Endodermal cell (in vitro differentiated cells): ENCODE results near the gene CBLIF. TPM values are rescaled to one million over a fixed set of nuclear protein-coding genes. Genes with fewer than 3 reads are reported as not detected.
"Not testable (repeated sequence)": the region's sequence is repeated elsewhere in the genome, so short reads cannot be mapped to it uniquely, and the experiment has no call there.

Experiments
- DNase-seq: peaks from one replicate; pipeline ENCODE4 v3.0.0-alpha.2; 2017
- H3K27ac ChIP-seq: 2 replicates; pipeline ENCODE4 v1.5.1; 2013; ENCODE audit warnings: mild to moderate bottlenecking, low read depth, low read length, moderate library complexity
- H3K27me3 ChIP-seq: 2 replicates; pipeline ENCODE4 v1.6.1; 2013; ENCODE audit warnings: mild to moderate bottlenecking, low read length, moderate library complexity; ENCODE audit not compliant: insufficient read depth, control insufficient read depth, poor library complexity, severe bottlenecking
- H3K36me3 ChIP-seq: 2 replicates; pipeline ENCODE4 v1.7.0; 2013; ENCODE audit warnings: mild to moderate bottlenecking, low read length, moderate library complexity; ENCODE audit not compliant: control insufficient read depth, insufficient read depth
- H3K4me1 ChIP-seq: one replicate; pipeline ENCODE4 v1.7.0; 2013; ENCODE audit warnings: low read length; ENCODE audit not compliant: control insufficient read depth, insufficient read depth
- H3K4me3 ChIP-seq: 2 replicates; pipeline ENCODE4 v1.5.1; 2013; ENCODE audit warnings: mild to moderate bottlenecking, low read length, moderate library complexity
- H3K9ac ChIP-seq: 2 replicates; pipeline ENCODE4 v1.6.1; 2013; ENCODE audit warnings: mild to moderate bottlenecking, low read length, moderate library complexity; ENCODE audit not compliant: poor library complexity, severe bottlenecking; ENCODE audit errors: extremely low read depth
- H3K9me3 ChIP-seq: 2 replicates; pipeline ENCODE4 v1.6.1; 2013; ENCODE audit warnings: mild to moderate bottlenecking, low read length, moderate library complexity; ENCODE audit not compliant: control insufficient read depth
- H3K27ac Mint-ChIP-seq: 2 replicates; pipeline ENCODE4 v1.8.0; 2020; ENCODE audit warnings: mixed read lengths
- H3K27me3 Mint-ChIP-seq: 2 replicates; pipeline ENCODE4 v1.8.0; 2021; ENCODE audit warnings: mild to moderate bottlenecking, mixed read lengths; ENCODE audit not compliant: insufficient read depth
- H3K36me3 Mint-ChIP-seq: 2 replicates; pipeline ENCODE4 v1.8.0; 2020; ENCODE audit warnings: low read depth, mixed read lengths
- H3K4me1 Mint-ChIP-seq: 2 replicates; pipeline ENCODE4 v1.8.0; 2020; ENCODE audit warnings: mixed read lengths
- H3K4me3 Mint-ChIP-seq: 2 replicates; pipeline ENCODE4 v1.8.0; 2020; ENCODE audit warnings: mild to moderate bottlenecking, moderate library complexity, mixed read lengths
- H3K9me3 Mint-ChIP-seq: 2 replicates; pipeline ENCODE4 v1.8.0; 2020; ENCODE audit warnings: mild to moderate bottlenecking, mixed read lengths
- WGBS, 2 experiments: methylation state at CpG; one replicate each; pipeline versions ENCODE4 v1.1.5 to v1.1.7; 2013; ENCODE audit warnings: missing lambda C conversion rate in 2 of 2, mixed read lengths in 1 of 2; ENCODE audit not compliant: insufficient coverage in 1 of 2, insufficient read length in 1 of 2; 5-methylcytosine and 5-hydroxymethylcytosine counted together
- total RNA-seq, 2 donors: library from RNA; stranded (reverse); fragmentation: NEBNext Ultra II Directional in 1 of 2; extraction: Animal tissue kit (Norgen Biotek cat#: 25700) in 1 of 2; gene quantifications; 2 replicates in 1 of 2; 3 replicates in 1 of 2; pipeline ENCODE4 v1.2.1, GENCODE V29; 2021
- TF ChIP-seq, protein P1 (sequence below): fragments of 200-600 bp; sonication (generic); conservative IDR thresholded peaks from 2 replicates; pipeline ENCODE4 v1.5.0; 2021; ENCODE audit warnings: antibody characterized with exemption, mild to moderate bottlenecking

CBLIF gene
- total RNA-seq, 2 donors from 2014 or later = not detected

DNA sequence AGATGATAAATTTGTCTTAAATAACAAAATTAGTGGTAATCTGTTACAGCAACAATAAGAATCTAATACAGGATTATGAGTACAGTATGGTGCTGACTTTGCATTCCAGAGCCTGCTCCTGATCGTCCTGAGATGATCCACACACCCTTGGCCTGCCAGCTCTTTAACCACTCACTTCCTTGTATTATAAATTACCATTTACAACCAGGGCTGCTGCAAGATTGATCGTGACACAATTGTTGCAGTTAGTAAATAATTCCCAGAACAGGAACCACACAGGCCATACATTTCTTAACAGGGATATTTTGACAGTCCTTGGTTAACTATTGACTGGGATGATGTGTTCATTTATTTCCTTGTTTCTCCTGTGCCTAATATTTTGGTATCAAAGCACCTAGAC lies 3.8 kb upstream of the CBLIF start:
- no peaks in the 10 kb centered on the region for H3K9me3 ChIP-seq
- H3K27me3 ChIP-seq = no peaks in the 10 kb centered on the region
- no peak overlapping the region for H3K9ac ChIP-seq
- no peaks in the 10 kb centered on the region for H3K36me3 Mint-ChIP-seq
- H3K27ac Mint-ChIP-seq = no peak overlapping the region
- no peaks in the 10 kb centered on the region for H3K27me3 Mint-ChIP-seq
- no peak overlapping the region for H3K4me3 ChIP-seq
- H3K4me1 ChIP-seq = no peaks in the 10 kb centered on the region
- DNase-seq = no peak
- WGBS, 2 experiments = 94 to 100% methylated on average over 1 to 2 of the region's 2 CpGs
- no peak overlapping the region for H3K27ac ChIP-seq
- H3K4me3 Mint-ChIP-seq = no peak overlapping the region
- no peaks in the 10 kb centered on the region for H3K9me3 Mint-ChIP-seq
- peaks cover 1% of the 10 kb centered on the region for H3K4me1 Mint-ChIP-seq
- TF ChIP-seq, protein P1, sequence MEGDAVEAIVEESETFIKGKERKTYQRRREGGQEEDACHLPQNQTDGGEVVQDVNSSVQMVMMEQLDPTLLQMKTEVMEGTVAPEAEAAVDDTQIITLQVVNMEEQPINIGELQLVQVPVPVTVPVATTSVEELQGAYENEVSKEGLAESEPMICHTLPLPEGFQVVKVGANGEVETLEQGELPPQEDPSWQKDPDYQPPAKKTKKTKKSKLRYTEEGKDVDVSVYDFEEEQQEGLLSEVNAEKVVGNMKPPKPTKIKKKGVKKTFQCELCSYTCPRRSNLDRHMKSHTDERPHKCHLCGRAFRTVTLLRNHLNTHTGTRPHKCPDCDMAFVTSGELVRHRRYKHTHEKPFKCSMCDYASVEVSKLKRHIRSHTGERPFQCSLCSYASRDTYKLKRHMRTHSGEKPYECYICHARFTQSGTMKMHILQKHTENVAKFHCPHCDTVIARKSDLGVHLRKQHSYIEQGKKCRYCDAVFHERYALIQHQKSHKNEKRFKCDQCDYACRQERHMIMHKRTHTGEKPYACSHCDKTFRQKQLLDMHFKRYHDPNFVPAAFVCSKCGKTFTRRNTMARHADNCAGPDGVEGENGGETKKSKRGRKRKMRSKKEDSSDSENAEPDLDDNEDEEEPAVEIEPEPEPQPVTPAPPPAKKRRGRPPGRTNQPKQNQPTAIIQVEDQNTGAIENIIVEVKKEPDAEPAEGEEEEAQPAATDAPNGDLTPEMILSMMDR = no peak
- H3K36me3 ChIP-seq = no peaks in the 10 kb centered on the region

DNA sequence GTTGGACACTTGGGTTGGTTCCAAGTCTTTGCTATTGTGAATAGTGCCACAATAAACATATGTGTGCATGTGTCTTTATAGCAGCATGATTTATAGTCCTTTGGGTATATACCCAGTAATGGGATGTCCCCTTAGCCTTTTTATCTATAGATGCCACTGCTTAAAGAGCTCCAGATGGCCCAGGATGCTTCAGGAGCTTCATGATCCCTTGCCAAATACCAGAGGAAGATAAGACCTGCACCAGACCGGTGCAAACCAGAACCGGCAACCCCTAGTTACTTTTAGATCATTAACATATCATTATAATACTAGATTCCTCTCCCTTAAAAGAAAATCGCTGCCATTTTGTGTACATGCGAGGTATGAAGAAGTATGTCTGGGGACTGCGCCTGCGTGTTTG lies 3.1 kb upstream of the CBLIF start:
- H3K9me3 Mint-ChIP-seq, H3K36me3 Mint-ChIP-seq, DNase-seq, H3K4me3 Mint-ChIP-seq, H3K9ac ChIP-seq, H3K27ac Mint-ChIP-seq, H3K9me3 ChIP-seq, H3K27ac ChIP-seq, H3K36me3 ChIP-seq, H3K4me3 ChIP-seq, H3K4me1 Mint-ChIP-seq, H3K27me3 Mint-ChIP-seq, H3K4me1 ChIP-seq, H3K27me3 ChIP-seq: not testable (repeated sequence)
- WGBS, 2 experiments = 96% methylated on average over 6 of the region's 6 CpGs; no CpG with 5 or more reads in 1 of the 2 experiments

DNA sequence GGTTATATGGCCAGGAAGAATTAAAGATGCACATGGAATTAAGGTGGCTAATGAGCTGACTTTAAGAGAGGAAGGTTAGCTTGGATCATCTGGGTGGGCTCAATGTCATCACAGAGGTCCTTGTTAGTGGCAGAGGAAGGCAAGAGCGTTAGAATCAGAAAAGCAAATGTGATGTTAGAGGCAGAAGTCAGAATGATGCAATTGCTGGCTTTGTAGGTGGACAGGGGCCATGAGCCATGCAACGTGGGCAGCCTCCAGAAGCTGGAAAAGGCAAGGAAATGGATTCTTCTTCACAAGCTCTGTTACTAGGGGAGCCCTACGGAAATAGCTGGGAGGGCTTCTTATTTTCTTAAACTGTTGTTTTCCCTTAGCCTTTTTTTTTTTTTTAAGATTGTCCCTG lies 2.3 kb upstream of the CBLIF start:
- Histone ChIP-seq H3K36me3 (no peaks in the 10 kb centered on the region), H3K27ac (no peak overlapping the region), H3K4me3 (no peak overlapping the region), H3K9ac (no peak overlapping the region), H3K27me3 (no peaks in the 10 kb centered on the region), H3K4me1 (no peaks in the 10 kb centered on the region), H3K9me3 (no peaks in the 10 kb centered on the region)
- no peaks in the 10 kb centered on the region for H3K36me3 Mint-ChIP-seq
- 83 to 95% methylated on average over 1 to 3 of the region's 3 CpGs for WGBS, 2 experiments
- H3K9me3 Mint-ChIP-seq = no peaks in the 10 kb centered on the region
- no peak overlapping the region for H3K4me3 Mint-ChIP-seq
- no peaks in the 10 kb centered on the region for H3K27me3 Mint-ChIP-seq
- peaks cover 1% of the 10 kb centered on the region for H3K4me1 Mint-ChIP-seq
- TF ChIP-seq, protein P1 = no peak
- H3K27ac Mint-ChIP-seq = no peak overlapping the region
- DNase-seq = no peak

DNA sequence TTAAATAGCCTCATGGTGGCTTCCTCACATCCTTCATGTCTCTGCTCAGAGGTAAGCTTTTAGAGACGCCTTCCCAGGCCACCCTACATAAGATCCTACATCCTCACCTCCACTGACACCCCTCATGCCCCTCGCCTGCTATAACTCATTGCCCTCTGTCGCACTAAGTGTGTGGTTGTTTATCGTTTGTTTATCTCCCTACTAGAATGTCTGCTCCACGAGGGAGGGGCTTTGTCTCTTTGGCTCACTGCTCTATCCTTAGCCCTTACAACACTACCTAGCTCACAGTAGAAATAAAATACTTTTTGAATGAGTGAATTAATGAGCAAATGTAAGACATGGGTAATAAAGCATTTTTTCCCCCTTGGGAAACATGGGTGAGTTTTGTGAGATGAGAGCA lies 1.3 kb upstream of the CBLIF start:
- H3K27me3 Mint-ChIP-seq = no peaks in the 10 kb centered on the region
- no peak overlapping the region for H3K27ac Mint-ChIP-seq
- H3K4me3 ChIP-seq = no peak overlapping the region

More for the DNA sequence above, 1.3 kb upstream of the CBLIF start:
- DNase-seq = no peak
- H3K36me3 ChIP-seq = no peaks in the 10 kb centered on the region
- H3K27ac ChIP-seq = no peak overlapping the region
- no peaks in the 10 kb centered on the region for H3K9me3 ChIP-seq
- Mint-ChIP-seq H3K36me3 (no peaks in the 10 kb centered on the region), H3K4me3 (no peak overlapping the region), H3K4me1 (peaks cover 1% of the 10 kb centered on the region), H3K9me3 (no peaks in the 10 kb centered on the region)
- no peak overlapping the region for H3K9ac ChIP-seq
- H3K27me3 ChIP-seq = no peaks in the 10 kb centered on the region
- H3K4me1 ChIP-seq = no peaks in the 10 kb centered on the region
- TF ChIP-seq, protein P1 = no peak
- WGBS, 2 experiments = 79 to 95% methylated on average over 2 to 4 of the region's 5 CpGs
